Activated CD4-positive, alpha-beta memory T cell treated with anti-CD3 and anti-CD28 coated beads, Interleukin-2, amount 10 ng/mL, durations not matched to agents 7 days and 5 days (primary cell): ENCODE results near the gene STAT5B. TPM values are rescaled to one million over a fixed set of nuclear protein-coding genes. Genes with fewer than 3 reads are reported as not detected.
A peak's percentile ranks its signal among the peaks of the same experiment; 100 is the strongest.
"Not testable (repeated sequence)": the region's sequence is repeated elsewhere in the genome, so short reads cannot be mapped to it uniquely, and the experiment has no call there.

Source experiments
- CTCF ChIA-PET: fragments of 350-600 bp; sonication (Branson Sonifier 250); formaldehyde crosslinking; loops from one replicate; lab custom pipeline; 2021; ENCODE audit warnings: antibody characterized with exemption, inconsistent platforms; lab: Charles Lee
- POLR2A ChIA-PET: fragments of 350-600 bp; sonication (Branson Sonifier 250); formaldehyde crosslinking; loops from one replicate; lab custom pipeline; 2021; ENCODE audit warnings: antibody characterized with exemption; lab: Charles Lee
- DNase-seq: peaks from one replicate; pipeline ENCODE4 v3.0.0-alpha.2; 2020
- H3K27ac Mint-ChIP-seq: one replicate; pipeline ENCODE4 v1.8.0; 2021; ENCODE audit warnings: mild to moderate bottlenecking, mixed read lengths
- H3K27me3 Mint-ChIP-seq: one replicate; pipeline ENCODE4 v1.8.0; 2021; ENCODE audit warnings: mixed read lengths
- H3K36me3 Mint-ChIP-seq: one replicate; pipeline ENCODE4 v1.8.0; 2021; ENCODE audit warnings: low read depth, mixed read lengths
- H3K4me1 Mint-ChIP-seq: one replicate; pipeline ENCODE4 v1.8.0; 2021; ENCODE audit warnings: mixed read lengths
- H3K4me3 Mint-ChIP-seq: one replicate; pipeline ENCODE4 v1.8.0; 2021; ENCODE audit warnings: mild to moderate bottlenecking, mixed read lengths
- H3K9me3 Mint-ChIP-seq: one replicate; pipeline ENCODE4 v1.8.0; 2021; ENCODE audit warnings: mixed read lengths
- total RNA-seq, 2 experiments: library from RNA; stranded (reverse); gene quantifications; one replicate each; pipeline ENCODE4 v1.2.3, GENCODE V29; 2021

The STAT5B gene
- total RNA-seq: 100 to 1,000 TPM; 163 to 171 TPM

DNA sequence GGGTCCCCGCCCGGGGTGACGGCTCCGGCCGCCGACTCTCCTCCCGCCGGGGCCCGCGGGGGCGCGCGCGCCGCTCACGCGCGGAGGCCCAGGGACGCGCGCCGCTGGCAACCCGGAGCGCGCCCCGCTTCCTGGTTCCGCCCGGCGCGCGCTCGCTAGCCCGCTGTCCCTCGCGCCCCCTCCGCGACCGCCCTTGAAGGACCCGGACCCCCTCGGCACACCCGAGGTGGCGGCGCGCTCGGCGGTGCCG lies at the start of gene STAT5B:
Gene STAT5B (minus strand): TSS at position 33 of the 250 bp plus-strand sequence. CDS start 44,264 bp downstream, outside the sequence.
- H3K9me3 Mint-ChIP-seq: no peaks in the 10 kb centered on the region
- peaks cover 41% of the 10 kb centered on the region for H3K4me1 Mint-ChIP-seq
- peak; percentile 79 for DNase-seq
- peak within 1 kb of the TSS; percentile 88 for H3K4me3 Mint-ChIP-seq
- no peaks in the 10 kb centered on the region for H3K27me3 Mint-ChIP-seq
- H3K36me3 Mint-ChIP-seq: peaks cover 16% of the 10 kb centered on the region
- peak within 1 kb of the TSS; percentile 83 for H3K27ac Mint-ChIP-seq
- POLR2A ChIA-PET: interaction anchor here (1.0 to 13.0 kb wide), 13 partner anchors 9 to 332 kb away, joined by 3 to 245 read pairs (median 4); partner anchors contain the start of genes CNP, STAT3 and STAT5A
- CTCF ChIA-PET: interaction anchor here (1.4 to 3.8 kb wide), 3 partner anchors 27 to 54 kb away, joined by 5 to 18 read pairs (median 17); no protein-coding TSS in a partner anchor

DNA sequence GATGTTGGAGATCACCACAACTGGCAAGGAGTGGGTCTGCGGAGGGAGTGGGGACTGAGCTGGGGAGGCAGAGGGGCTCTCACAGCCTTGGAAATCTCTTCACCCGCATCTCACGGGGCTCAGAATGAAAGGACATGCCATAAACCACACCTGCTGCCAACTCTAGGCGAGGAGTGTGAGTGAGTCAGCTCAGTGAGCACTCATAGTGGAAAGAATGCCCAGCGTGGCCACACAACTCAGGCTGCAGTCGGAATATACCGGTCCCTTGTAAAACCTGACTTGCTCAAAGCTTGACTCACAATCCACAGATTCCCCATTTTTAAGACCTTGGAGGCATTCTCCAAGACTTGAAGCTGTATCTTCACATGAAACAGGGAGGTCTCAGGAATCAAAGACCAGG lies 48.8 kb upstream of the STAT5B start:
- H3K9me3 Mint-ChIP-seq: no peaks in the 10 kb centered on the region
- DNase-seq: no peak
- no peaks in the 10 kb centered on the region for H3K27me3 Mint-ChIP-seq
- no peak overlapping the region for H3K4me3 Mint-ChIP-seq
- ChIA-PET POLR2A (interaction anchor here (2.5 kb wide), 1 partner anchor 12 kb away, joined by 7 read pairs; no protein-coding TSS in a partner anchor), CTCF (interaction anchor here (0.6 to 20.0 kb wide), 5 partner anchors 12 to 81 kb away, joined by 3 to 342 read pairs (median 5); no protein-coding TSS in a partner anchor)
- H3K4me1 Mint-ChIP-seq: peaks cover 34% of the 10 kb centered on the region
- peaks cover 64% of the 10 kb centered on the region for H3K36me3 Mint-ChIP-seq
- H3K27ac Mint-ChIP-seq: no peak overlapping the region

DNA sequence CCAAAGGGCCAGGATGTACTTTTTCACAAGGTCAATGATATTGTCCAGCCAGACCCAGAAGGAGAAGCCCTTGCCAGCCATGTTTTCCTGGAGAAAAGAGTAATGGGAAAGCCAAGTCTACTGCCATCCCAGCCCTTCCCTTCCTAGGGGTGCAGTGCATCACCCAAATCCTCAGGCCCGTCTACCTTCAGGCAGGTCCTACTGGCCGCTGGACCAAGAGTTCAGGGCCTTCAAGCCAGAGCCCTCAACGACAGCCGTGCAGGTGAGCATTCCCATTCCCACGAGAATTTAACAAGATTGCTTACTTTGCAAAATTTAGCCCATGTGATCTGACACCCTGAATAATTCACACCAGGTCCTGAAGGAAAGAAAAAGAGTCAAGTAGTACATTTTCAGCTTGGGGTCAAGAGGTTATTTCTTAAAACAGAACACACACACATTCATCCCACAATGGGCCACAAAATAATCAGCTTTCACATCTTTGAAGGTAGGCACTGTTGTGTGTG lies 47.1 kb upstream of the STAT5B start:
- CTCF ChIA-PET: interaction anchor here (0.8 to 20.0 kb wide), 10 partner anchors 10 to 194 kb away, joined by 3 to 342 read pairs (median 6); no protein-coding TSS in a partner anchor
- Mint-ChIP-seq H3K4me1 (peaks cover 49% of the 10 kb centered on the region), H3K36me3 (peaks cover 63% of the 10 kb centered on the region), H3K4me3 (no peak overlapping the region), H3K27ac (no peak overlapping the region), H3K9me3 (no peaks in the 10 kb centered on the region), H3K27me3 (no peaks in the 10 kb centered on the region)
- DNase-seq: no peak
- POLR2A ChIA-PET: interaction anchor here (0.9 to 1.5 kb wide), 4 partner anchors 39 to 83 kb away, joined by 3 to 7 read pairs (median 3); no protein-coding TSS in a partner anchor

DNA sequence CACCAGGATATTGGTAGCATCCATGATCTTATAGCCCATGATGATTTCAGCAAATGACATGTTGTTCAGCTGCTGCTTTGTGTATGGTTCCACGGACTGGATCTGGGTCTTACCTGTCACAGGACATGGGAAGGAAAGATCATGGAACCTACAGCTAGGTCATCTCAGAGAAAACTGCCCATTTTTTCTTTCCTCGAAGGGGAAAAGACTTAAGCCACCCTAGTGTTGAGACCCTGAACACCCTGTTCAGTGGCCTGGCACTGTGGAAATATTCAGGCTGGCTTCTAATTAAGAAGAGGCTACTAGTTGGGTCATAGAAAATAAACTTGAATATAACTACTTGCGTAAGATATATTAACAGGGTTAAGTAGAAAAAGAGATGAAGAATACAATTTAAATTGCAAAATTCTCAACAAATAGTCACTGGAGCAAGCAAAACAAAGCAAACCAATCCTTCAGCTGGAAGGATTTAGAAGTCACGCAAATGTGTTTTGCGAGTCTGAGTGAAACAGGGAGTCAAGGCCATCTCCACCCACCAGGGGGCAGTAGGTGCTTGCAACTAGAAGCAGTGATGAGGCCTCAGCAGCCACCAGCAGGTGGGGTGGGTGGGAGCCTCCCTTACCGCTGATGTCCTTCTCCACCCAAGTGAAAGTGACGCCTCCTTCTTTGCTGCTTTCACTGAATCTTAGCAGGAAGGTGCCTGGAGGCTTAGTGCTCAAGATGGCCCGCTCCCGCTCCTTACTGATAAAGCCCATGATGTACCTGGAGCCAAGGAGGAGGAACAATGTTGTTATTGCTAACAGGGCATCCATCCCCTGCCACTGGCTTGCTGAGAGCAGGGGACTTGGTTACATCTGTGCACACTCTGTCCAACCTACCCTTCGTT lies 46.4 kb upstream of the STAT5B start:
- Mint-ChIP-seq H3K36me3 (peaks cover 67% of the 10 kb centered on the region), H3K4me1 (peaks cover 50% of the 10 kb centered on the region), H3K4me3 (no peak overlapping the region), H3K27ac (no peak overlapping the region), H3K9me3 (no peaks in the 10 kb centered on the region), H3K27me3 (no peaks in the 10 kb centered on the region)
- CTCF ChIA-PET: interaction anchor here (0.7 to 20.0 kb wide), 17 partner anchors 9 to 197 kb away, joined by 3 to 342 read pairs (median 3); partner anchors contain the start of gene STAT3
- POLR2A ChIA-PET: interaction anchor here (0.7 to 1.5 kb wide), 5 partner anchors 10 to 83 kb away, joined by 3 to 7 read pairs (median 3); partner anchors contain the start of gene STAT3
- DNase-seq: peak; percentile 95

DNA sequence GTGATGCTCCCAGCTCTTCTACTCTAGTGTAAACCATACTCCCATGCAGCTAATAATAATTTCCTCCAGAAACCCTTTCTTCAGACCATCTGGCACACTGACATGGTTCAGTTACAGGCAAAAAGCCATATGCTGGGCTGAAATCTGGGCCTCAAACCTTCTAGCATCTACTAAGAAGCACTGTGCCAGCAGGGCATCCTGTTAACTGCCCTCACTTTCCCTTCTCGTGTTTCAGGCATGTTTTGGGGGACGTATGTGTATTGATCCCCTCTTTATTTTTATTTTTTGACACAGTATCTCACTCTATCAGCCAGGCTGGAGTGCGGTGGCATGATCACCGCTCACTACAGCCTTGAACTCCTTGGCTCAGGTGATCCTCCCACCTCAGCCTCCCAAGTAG lies 45.4 kb upstream of the STAT5B start:
- CTCF ChIA-PET: interaction anchor here (0.6 to 20.0 kb wide), 13 partner anchors 10 to 211 kb away, joined by 3 to 342 read pairs (median 5); partner anchors contain the start of gene STAT3

DNA sequence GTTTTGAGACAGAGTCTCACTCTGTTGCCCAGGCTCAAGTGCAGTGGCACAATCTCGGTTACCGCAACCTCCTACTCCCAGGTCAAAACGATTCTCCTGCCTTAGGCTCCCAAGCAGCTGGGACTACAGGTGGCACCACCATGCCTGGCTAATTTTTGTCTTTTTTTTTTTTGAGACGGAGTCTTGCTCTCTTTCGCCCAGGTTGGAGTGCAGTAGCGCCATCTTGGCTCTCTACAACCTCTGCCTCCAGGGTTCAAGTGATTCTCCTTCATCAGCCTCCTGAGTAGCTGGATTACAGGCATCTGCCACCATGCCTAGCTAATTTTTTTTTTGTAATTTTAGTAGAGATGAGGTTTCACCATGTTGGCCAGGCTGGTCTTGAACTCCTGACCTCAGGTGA lies 41.8 kb upstream of the STAT5B start:
- CTCF ChIA-PET: interaction anchor here (1.0 to 20.0 kb wide), 6 partner anchors 8 to 260 kb away, joined by 3 to 342 read pairs (median 4); no protein-coding TSS in a partner anchor
- DNase-seq, H3K27ac Mint-ChIP-seq, H3K4me3 Mint-ChIP-seq, H3K9me3 Mint-ChIP-seq, H3K27me3 Mint-ChIP-seq: not testable (repeated sequence)
- POLR2A ChIA-PET: interaction anchor here (1.0 to 3.7 kb wide), 4 partner anchors 8 to 88 kb away, joined by 3 to 18 read pairs (median 4); no protein-coding TSS in a partner anchor
- H3K36me3 Mint-ChIP-seq: peaks cover 69% of the 10 kb centered on the region
- H3K4me1 Mint-ChIP-seq: peaks cover 76% of the 10 kb centered on the region

More for the DNA sequence above, 45.4 kb upstream of the STAT5B start:
- POLR2A ChIA-PET: interaction anchor here (0.8 to 3.7 kb wide), 5 partner anchors 16 to 85 kb away, joined by 3 to 18 read pairs (median 7); partner anchors contain the start of gene STAT3
- no peak overlapping the region for H3K27ac Mint-ChIP-seq
- H3K27me3 Mint-ChIP-seq: no peaks in the 10 kb centered on the region
- H3K4me1 Mint-ChIP-seq: peaks cover 56% of the 10 kb centered on the region
- peaks cover 68% of the 10 kb centered on the region for H3K36me3 Mint-ChIP-seq
- DNase-seq: no peak
- no peaks in the 10 kb centered on the region for H3K9me3 Mint-ChIP-seq
- no peak overlapping the region for H3K4me3 Mint-ChIP-seq

DNA sequence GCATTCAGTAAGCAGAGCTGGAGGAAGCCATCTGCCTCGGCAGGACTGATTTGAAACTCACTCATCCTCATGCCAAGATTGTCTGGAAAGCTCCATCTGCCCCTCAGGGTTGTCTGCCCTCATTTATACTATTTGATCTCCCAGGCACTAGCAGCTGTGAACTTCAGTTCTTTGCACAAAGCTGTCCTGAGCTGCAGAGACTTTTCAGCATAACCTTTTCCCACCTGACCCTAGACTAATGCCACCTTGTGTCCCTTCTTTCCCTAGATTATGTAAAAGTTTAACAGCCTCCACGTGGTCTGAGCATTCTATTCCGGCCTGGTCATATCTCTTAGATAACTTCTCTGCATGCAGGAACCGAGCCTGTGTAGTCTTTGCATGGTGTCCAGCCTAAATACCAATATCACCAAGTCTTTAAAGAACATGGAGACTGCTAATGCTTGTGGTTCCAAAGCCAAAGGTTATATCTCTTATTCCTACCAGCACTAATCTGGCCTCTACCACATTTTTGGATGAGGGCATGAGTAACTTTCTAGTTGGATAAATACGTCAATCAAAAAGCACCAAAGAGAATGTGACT lies 41.2 kb upstream of the STAT5B start:
- POLR2A ChIA-PET: interaction anchor here (1.2 kb wide), 1 partner anchor 69 kb away, joined by 4 read pairs; no protein-coding TSS in a partner anchor
- H3K27ac Mint-ChIP-seq: no peak overlapping the region

DNA sequence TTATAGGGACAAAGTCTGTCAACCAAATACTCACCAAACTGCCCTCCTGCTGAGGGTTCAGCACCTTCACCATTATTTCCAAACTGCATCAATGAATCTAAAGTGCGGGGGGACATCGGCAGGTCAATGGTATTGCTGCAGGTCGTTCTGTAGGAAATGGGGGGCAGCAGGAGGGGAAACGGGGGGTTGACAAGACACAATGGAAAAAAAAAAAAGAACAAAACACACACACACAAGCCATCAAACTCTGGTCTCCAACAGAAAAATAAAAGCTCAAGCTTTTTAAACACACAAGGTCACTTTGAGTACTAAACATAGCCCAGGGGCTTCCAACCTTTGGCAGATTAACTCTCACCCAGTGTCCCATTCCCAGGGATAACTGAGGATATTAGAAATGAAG lies 40.6 kb upstream of the STAT5B start:
- no peak overlapping the region for H3K27ac Mint-ChIP-seq

More for the DNA sequence above, 41.2 kb upstream of the STAT5B start:
- DNase-seq: no peak
- H3K36me3 Mint-ChIP-seq: peaks cover 63% of the 10 kb centered on the region
- H3K27me3 Mint-ChIP-seq: no peaks in the 10 kb centered on the region
- no peak overlapping the region for H3K4me3 Mint-ChIP-seq
- peaks cover 73% of the 10 kb centered on the region for H3K4me1 Mint-ChIP-seq
- CTCF ChIA-PET: interaction anchor here (0.6 to 20.0 kb wide), 5 partner anchors 89 to 293 kb away, joined by 3 to 342 read pairs (median 4); no protein-coding TSS in a partner anchor
- no peaks in the 10 kb centered on the region for H3K9me3 Mint-ChIP-seq

DNA sequence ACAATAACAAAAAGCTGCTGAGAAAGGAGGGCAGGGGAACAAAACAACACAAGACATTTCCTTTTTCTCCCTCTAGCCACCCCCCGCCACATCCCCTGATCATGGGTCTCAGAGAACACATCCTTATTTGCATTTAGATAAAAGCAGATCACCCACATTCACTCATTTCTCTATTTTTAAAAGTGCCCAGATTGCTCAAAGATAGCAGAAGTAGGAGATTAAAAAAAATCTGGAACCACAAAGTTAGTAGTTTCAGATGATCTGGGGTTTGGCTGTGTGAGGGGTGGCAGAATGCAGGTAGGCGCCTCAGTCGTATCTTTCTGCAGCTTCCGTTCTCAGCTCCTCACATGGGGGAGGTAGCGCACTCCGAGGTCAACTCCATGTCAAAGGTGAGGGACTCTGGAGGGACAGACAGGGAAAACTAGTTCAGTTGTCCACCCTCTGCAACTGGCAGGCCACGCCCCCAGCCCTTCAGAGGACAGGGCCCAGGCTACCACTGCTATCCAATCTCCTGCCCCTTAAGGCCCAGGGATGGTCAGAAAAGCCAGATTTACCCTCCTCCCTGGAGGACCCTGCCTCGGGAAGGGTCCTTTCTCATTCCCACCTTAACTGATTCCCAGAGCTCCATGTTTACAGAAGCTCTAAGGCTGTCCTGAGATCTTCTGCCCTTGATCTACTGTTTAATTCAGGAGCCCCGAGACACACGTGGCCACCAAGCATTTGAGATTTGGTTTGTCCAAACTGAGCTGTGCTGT lies 39.4 kb upstream of the STAT5B start:
- Mint-ChIP-seq H3K4me3 (no peak overlapping the region), H3K27ac (peak overlapping the region; percentile 79), H3K36me3 (peaks cover 63% of the 10 kb centered on the region), H3K9me3 (no peaks in the 10 kb centered on the region), H3K27me3 (no peaks in the 10 kb centered on the region), H3K4me1 (peaks cover 73% of the 10 kb centered on the region)
- ChIA-PET CTCF (interaction anchor here (1.4 to 20.0 kb wide), 5 partner anchors 27 to 262 kb away, joined by 3 to 342 read pairs (median 5); partner anchors contain the start of genes PSMC3IP and STAT3), POLR2A (interaction anchor here (0.6 to 1.8 kb wide), 6 partner anchors 27 to 190 kb away, joined by 3 to 13 read pairs (median 3); partner anchors contain the start of genes GHDC and STAT3)
- DNase-seq: no peak

More for the DNA sequence above, 40.6 kb upstream of the STAT5B start:
- H3K36me3 Mint-ChIP-seq: peaks cover 61% of the 10 kb centered on the region
- H3K4me1 Mint-ChIP-seq: peaks cover 72% of the 10 kb centered on the region
- no peaks in the 10 kb centered on the region for H3K9me3 Mint-ChIP-seq
- ChIA-PET CTCF (interaction anchor here (1.4 to 20.0 kb wide), 3 partner anchors 26 to 201 kb away, joined by 3 to 342 read pairs (median 3); no protein-coding TSS in a partner anchor), POLR2A (no interaction called here)
- H3K27me3 Mint-ChIP-seq: no peaks in the 10 kb centered on the region
- no peak overlapping the region for H3K4me3 Mint-ChIP-seq
- no peak for DNase-seq

DNA sequence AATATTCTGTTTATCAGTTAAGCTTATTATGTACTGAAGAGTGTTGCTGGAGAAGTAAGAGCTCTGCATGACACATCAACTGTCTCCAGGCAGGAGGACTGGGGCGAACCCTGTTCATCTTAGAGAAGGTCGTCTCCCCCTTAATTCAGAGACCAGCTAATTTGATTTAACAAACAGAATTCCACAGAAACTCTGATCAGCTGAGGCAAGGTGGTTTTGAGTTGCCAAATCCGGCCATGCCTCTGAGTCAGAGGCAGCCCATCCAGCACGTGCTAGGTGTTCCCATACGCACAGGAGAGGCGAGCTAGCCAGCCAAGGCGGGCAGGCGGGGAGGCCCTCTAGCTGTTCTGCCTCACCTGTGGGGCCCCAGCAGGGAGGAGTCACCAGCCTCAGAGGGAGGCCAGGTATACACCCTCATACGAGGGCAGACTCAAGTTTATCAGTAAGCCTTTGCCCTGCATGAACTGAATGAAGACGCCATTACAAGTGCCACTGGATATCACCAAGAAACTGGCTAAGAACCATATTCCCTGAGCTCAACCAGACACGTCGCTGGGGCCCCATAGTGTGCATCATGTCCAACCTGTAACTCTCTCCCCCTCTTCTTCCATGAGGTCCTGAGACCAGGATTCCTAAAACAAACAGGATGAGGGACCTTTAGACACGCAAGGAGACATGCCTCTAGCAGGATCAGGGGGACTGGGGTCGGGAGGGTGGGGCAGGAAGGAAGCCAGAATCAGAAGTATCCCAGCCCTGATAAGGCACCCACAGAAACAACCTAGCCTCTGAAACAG lies 37.8 kb upstream of the STAT5B start:
- H3K4me1 Mint-ChIP-seq: peaks cover 66% of the 10 kb centered on the region
- H3K36me3 Mint-ChIP-seq: peaks cover 70% of the 10 kb centered on the region
- no peaks in the 10 kb centered on the region for H3K27me3 Mint-ChIP-seq
- H3K27ac Mint-ChIP-seq: peak overlapping the region; percentile 49
- H3K4me3 Mint-ChIP-seq: no peak overlapping the region
- no peaks in the 10 kb centered on the region for H3K9me3 Mint-ChIP-seq
- CTCF ChIA-PET: interaction anchor here (0.6 to 20.0 kb wide), 13 partner anchors 8 to 264 kb away, joined by 3 to 342 read pairs (median 4); partner anchors contain the start of genes HCRT, NAGLU, PSMC3IP and STAT3
- POLR2A ChIA-PET: interaction anchor here (0.7 to 2.8 kb wide), 11 partner anchors 18 to 202 kb away, joined by 3 to 17 read pairs (median 3); partner anchors contain the start of gene STAT5A
- no peak for DNase-seq
